Measurements from ENCODE around the gene LINS1. TPM values are rescaled to one million over a fixed set of nuclear protein-coding genes. Genes with fewer than 3 reads are reported as not detected.

The LINS1 gene
- total RNA-seq, 1 donor from 2014 or later: 7.2 TPM

DNA sequence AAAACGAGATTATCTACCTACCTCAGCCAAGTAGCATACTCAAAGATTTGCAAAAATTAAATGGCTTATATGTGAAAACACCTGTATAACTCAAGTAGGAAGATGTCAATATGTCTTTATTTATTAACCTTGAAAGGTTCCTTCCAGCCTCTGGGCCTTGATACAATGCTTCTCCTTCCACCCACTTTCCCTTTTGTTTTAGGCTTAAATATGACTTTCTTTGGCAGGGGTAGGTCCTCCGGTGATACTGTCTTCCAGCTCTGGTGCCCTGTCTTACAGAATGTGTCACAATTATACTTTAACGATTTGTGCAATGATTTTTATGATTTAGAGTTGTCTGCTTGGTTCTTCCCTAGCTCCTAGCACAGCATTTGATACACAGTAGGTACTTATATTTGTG is 4.1 kb downstream of the LINS1 start:
- no peak overlapping the region for H3K4me3 Mint-ChIP-seq (ENCODE audit: unreplicated experiment)
- no peaks in the 10 kb centered on the region for H3K36me3 Mint-ChIP-seq (ENCODE audit: low read depth)
- H3K4me1 Mint-ChIP-seq (ENCODE audit: low read depth): peaks cover 7% of the 10 kb centered on the region

DNA sequence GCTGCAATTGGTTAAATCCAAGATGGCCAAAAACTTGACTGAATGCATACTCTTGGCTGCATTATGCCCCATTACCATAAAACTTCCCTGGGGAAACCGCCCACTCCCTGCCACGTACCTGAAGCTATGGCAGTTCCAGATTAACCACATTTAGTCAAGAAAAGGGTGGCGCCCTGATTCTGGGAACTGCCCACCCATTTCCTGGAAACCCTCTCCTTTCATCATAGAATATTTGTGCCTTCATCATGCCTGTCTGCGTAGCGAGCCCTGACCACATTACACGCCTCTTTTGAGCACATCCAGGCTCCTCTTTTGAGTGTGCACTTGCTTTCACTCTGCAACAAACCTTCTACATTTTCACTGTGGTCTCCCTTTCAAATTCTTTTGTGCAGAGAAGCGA is 5.2 kb downstream of the LINS1 start:
- Mint-ChIP-seq H3K27ac (ENCODE audit: unreplicated experiment) (no peak overlapping the region), H3K4me1 (ENCODE audit: low read depth) (peaks cover 7% of the 10 kb centered on the region), H3K4me3 (ENCODE audit: unreplicated experiment) (no peak overlapping the region), H3K27me3 (ENCODE audit: low read depth) (no peaks in the 10 kb centered on the region), H3K9me3 (ENCODE audit: low read depth) (no peaks in the 10 kb centered on the region), H3K36me3 (ENCODE audit: low read depth) (no peaks in the 10 kb centered on the region)
- no peak for DNase-seq (ENCODE audit: low spot score)
- no peak for TF ChIP-seq CTCF (IDR thresholded peaks at IDR 0.05)

More for the DNA sequence above, 4.1 kb downstream of the LINS1 start:
- Mint-ChIP-seq H3K9me3 (ENCODE audit: low read depth) (no peaks in the 10 kb centered on the region), H3K27me3 (ENCODE audit: low read depth) (no peaks in the 10 kb centered on the region), H3K27ac (ENCODE audit: unreplicated experiment) (no peak overlapping the region)
- TF ChIP-seq CTCF (IDR thresholded peaks at IDR 0.05): no peak
- no peak for DNase-seq (ENCODE audit: low spot score)

DNA sequence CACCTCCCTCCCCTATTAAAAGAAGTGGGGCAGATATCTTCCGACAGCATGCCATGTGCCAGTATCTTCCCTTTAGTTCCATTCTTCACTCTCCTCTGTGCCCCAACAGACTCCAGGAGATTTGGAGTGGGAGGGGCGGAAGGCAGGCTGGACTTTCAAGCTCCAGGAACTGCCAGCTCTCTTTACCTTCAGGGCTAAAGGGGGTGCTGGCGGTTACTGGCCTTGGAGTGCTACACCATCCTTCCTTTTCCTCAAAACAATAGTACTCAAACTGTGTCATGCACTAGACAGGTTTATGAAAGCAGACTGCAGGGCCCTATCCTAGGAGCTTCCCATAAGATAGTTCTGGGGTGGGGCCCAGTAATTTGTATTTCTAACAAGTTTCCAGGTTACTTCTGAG is 6.0 kb downstream of the LINS1 start:
- peaks cover 7% of the 10 kb centered on the region for H3K4me1 Mint-ChIP-seq (ENCODE audit: low read depth)
- no peak overlapping the region for H3K27ac Mint-ChIP-seq (ENCODE audit: unreplicated experiment)
- H3K4me3 Mint-ChIP-seq (ENCODE audit: unreplicated experiment): no peak overlapping the region
- no peak for TF ChIP-seq CTCF (IDR thresholded peaks at IDR 0.05)
- no peak for DNase-seq (ENCODE audit: low spot score)
- no peaks in the 10 kb centered on the region for H3K9me3 Mint-ChIP-seq (ENCODE audit: low read depth)
- no peaks in the 10 kb centered on the region for H3K27me3 Mint-ChIP-seq (ENCODE audit: low read depth)
- no peaks in the 10 kb centered on the region for H3K36me3 Mint-ChIP-seq (ENCODE audit: low read depth)

- peaks cover 2% of the 10 kb centered on the region for H3K4me1 Mint-ChIP-seq (ENCODE audit: low read depth)
- H3K36me3 Mint-ChIP-seq (ENCODE audit: low read depth): peaks cover 1% of the 10 kb centered on the region
- H3K27ac Mint-ChIP-seq (ENCODE audit: unreplicated experiment): no peak overlapping the region
- H3K4me3 Mint-ChIP-seq (ENCODE audit: unreplicated experiment): no peak overlapping the region
- TF ChIP-seq CTCF (IDR thresholded peaks at IDR 0.05): no peak
- DNase-seq (ENCODE audit: low spot score): no peak
- H3K9me3 Mint-ChIP-seq (ENCODE audit: low read depth): peaks cover 9% of the 10 kb centered on the region
- H3K27me3 Mint-ChIP-seq (ENCODE audit: low read depth): no peaks in the 10 kb centered on the region
These were observed 8.6 kb downstream of the LINS1 start for GRCh38 chr15:100593431-100593830.

DNA sequence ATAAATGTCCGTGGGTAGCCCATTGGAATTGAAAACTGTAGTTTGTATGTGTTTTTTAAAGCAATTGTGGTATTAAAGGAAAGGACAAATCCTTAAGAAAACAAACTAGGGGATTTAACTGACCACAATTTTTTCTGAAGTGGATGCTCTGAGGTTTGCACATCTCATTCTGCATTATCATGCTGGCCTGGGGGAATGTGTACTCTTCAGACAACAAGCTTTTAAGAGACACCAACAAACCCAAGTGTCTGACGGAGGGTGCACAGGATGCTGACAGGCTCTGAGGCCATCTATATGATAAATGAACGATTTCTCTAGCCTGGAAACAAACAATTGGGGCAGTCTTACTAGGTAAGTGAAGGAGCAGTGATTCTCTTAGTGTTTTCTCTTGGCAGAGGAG is 9.1 kb downstream of the LINS1 start:
- TF ChIP-seq CTCF (IDR thresholded peaks at IDR 0.05): no peak

More for the DNA sequence above, 9.1 kb downstream of the LINS1 start:
- DNase-seq (ENCODE audit: low spot score): no peak
- Mint-ChIP-seq H3K9me3 (ENCODE audit: low read depth) (peaks cover 11% of the 10 kb centered on the region), H3K27me3 (ENCODE audit: low read depth) (no peaks in the 10 kb centered on the region), H3K27ac (ENCODE audit: unreplicated experiment) (no peak overlapping the region), H3K4me3 (ENCODE audit: unreplicated experiment) (no peak overlapping the region), H3K4me1 (ENCODE audit: low read depth) (peaks cover 2% of the 10 kb centered on the region), H3K36me3 (ENCODE audit: low read depth) (peaks cover 1% of the 10 kb centered on the region)

Data from chondrocyte (in vitro differentiated cells).